ENCODE measurements around the gene HAT1. TPM values are rescaled to one million over a fixed set of nuclear protein-coding genes. Genes with fewer than 3 reads are reported as not detected.

Gene HAT1, protein sequence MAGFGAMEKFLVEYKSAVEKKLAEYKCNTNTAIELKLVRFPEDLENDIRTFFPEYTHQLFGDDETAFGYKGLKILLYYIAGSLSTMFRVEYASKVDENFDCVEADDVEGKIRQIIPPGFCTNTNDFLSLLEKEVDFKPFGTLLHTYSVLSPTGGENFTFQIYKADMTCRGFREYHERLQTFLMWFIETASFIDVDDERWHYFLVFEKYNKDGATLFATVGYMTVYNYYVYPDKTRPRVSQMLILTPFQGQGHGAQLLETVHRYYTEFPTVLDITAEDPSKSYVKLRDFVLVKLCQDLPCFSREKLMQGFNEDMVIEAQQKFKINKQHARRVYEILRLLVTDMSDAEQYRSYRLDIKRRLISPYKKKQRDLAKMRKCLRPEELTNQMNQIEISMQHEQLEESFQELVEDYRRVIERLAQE
- total RNA-seq, result 39.0 TPM

DNA sequence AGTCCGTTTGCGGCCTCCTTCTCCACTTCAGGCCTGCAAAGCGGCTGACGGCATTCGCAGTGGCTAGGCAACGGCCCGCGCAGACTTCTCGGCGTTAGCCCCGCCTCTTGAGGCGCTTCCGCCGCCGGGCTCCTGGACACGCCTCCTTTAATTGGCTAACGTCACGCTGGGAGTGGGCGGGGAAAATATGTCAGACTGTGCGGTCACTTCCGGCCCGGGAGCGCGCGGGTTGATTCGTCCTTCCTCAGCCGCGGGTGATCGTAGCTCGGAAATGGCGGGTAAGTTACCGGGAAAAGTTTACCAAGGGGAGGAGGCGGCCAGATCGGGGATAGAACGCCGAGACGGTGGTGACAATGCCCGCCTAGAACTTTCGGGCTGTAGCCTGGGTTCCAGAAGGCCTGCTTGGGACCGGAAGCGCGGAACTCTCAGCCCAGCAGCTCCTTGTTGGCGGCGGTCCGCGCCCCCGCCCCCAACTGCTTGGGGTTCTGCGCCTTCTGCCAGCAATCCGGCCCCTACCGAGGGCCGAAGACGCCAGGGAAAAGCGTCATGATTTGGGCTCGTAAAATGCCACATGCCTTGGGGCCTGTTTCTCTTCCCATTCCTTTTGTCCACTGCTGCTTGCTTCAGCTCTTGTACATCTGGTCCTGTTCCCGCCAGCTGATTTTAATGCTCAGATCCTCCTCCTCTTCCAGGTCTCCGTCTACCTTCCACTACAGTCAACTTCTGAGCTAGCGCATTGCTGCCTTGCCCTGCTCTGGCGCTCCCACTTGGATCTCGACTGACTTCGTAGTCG is at the start of gene HAT1:
Gene HAT1 (plus strand): TSS at position 232 of the 793 bp plus-strand sequence. CDS start 40 bp downstream, at position 272.
- H3K4me3 ChIP-seq (ENCODE audit: low read length), result peak within 1 kb of the TSS; percentile 98

DNA sequence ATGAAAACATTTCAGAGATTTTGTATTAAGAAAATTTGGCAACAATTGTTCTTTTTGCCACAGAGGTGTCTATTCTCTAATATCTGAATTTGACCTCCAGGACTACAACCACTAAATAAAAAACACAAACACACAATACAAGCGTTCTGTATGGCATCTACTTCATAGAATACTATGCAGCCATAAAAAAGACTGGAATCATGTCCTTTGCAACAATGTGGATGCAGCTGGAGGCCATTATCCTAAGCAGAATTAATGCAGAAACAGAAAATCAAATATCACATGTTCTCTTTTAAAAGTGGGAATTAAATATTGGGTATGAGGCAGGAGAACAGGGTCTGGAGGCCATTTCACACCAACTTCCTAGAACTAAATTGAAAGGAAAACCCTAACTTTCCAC is 47.7 kb upstream of the HAT1 start:
- no peak overlapping the region for H3K4me3 ChIP-seq (ENCODE audit: low read length)
- H3K27me3 ChIP-seq (ENCODE audit: insufficient read depth, low read length), result no peaks in the 10 kb centered on the region
- no peaks in the 10 kb centered on the region for H3K4me1 ChIP-seq (ENCODE audit: insufficient read depth, low read length)
- no peaks in the 10 kb centered on the region for H3K9me3 ChIP-seq (ENCODE audit: low read depth, low read length)

More for the DNA sequence above, at the start of gene HAT1:
- H3K9me3 ChIP-seq (ENCODE audit: low read depth, low read length), result no peaks in the 10 kb centered on the region
- peaks cover 24% of the 10 kb centered on the region for H3K4me1 ChIP-seq (ENCODE audit: insufficient read depth, low read length)
- H3K27me3 ChIP-seq (ENCODE audit: insufficient read depth, low read length), result no peaks in the 10 kb centered on the region

DNA sequence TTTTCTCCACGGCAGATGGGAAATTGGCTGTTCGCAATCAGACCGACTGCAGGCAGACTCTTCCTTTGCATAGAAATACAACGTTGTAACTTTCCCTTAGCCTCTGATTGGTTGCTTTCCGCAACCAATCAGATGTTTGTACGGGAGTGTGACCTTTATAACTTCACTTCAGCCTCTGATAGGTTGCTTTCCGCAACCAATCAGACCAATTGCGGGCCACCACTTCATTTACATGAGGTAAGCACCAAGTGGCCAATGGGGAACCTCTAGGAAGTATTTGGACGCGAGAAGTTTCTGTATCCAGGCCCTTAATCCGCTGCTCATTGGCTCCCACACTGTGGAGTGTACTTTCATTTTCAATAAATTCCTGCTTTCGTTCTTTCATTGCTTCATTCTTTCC is 47.3 kb upstream of the HAT1 start:
- Histone ChIP-seq H3K9me3 (ENCODE audit: low read depth, low read length) (no peaks in the 10 kb centered on the region), H3K4me1 (ENCODE audit: insufficient read depth, low read length) (no peaks in the 10 kb centered on the region)

DNA sequence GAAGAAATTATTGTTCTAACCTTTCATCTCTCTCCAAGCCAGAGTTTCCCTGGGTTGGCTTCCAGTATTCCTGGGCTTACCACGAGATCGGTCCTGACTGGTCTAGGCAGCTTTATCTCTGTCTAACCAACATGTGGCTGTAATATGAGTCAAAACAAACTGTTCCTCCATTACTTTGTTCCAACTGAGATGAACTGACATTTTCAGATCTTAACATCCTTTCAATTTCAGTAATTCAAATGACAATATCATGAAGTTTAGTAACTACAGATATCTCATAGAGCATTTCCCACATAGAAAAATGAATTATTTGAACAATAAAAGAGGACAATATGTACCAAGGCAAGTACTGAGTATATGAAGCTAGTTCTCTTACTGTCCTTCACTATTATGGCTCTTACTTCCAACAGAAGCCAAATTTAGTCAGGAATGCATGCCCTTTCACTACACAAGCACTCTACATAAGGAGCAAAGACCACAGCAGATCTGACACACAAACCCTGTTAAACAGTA is 43.7 kb upstream of the HAT1 start:
- no peak overlapping the region for H3K4me3 ChIP-seq (ENCODE audit: low read length)

More for the DNA sequence above, 47.3 kb upstream of the HAT1 start:
- H3K27me3 ChIP-seq (ENCODE audit: insufficient read depth, low read length), result no peaks in the 10 kb centered on the region
- no peak overlapping the region for H3K4me3 ChIP-seq (ENCODE audit: low read length)

DNA sequence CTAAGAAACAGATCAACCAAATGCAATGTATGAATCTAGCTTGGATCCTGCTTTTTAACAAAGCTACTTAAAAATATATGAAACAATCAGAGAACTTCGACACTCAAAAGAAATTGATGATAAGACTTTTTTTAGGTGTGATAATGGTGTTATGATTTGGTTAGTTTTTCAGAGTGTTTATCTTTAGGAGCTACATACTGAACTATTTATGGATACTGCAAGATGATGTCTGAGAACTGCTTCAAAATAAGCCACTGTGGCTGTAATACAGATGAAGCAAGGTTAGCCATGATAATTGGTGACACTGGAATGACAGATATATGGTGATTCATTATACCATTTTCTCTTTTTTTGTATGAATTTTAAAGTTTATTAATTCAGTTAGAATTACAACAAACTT is 42.4 kb upstream of the HAT1 start:
- no peaks in the 10 kb centered on the region for H3K27me3 ChIP-seq (ENCODE audit: insufficient read depth, low read length)

More for the DNA sequence above, 43.7 kb upstream of the HAT1 start:
- Histone ChIP-seq H3K27me3 (ENCODE audit: insufficient read depth, low read length) (no peaks in the 10 kb centered on the region), H3K4me1 (ENCODE audit: insufficient read depth, low read length) (no peaks in the 10 kb centered on the region), H3K9me3 (ENCODE audit: low read depth, low read length) (no peaks in the 10 kb centered on the region)

DNA sequence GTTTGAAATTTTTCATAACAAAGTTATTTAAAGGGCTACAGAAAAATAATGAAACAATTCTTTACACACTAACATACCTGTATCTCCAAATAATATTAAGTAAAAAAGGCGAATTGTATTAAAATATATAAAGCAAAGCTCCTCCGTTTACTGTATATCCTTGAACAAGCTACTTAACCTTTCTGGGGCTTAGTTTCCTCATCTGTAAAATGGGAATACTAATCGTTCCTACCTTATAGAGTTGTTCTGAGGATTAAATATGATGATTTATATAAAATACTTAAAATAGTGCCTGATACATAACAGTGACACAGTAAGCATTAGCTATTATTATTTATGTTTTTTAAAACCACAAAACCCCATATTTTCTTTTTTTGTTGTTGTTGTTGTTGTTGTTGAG is 41.5 kb upstream of the HAT1 start:
- Histone ChIP-seq H3K4me1 (ENCODE audit: insufficient read depth, low read length) (no peaks in the 10 kb centered on the region), H3K4me3 (ENCODE audit: low read length) (no peak overlapping the region), H3K27me3 (ENCODE audit: insufficient read depth, low read length) (no peaks in the 10 kb centered on the region), H3K9me3 (ENCODE audit: low read depth, low read length) (no peaks in the 10 kb centered on the region)

More for the DNA sequence above, 42.4 kb upstream of the HAT1 start:
- Histone ChIP-seq H3K4me1 (ENCODE audit: insufficient read depth, low read length) (no peaks in the 10 kb centered on the region), H3K9me3 (ENCODE audit: low read depth, low read length) (no peaks in the 10 kb centered on the region), H3K4me3 (ENCODE audit: low read length) (no peak overlapping the region)

DNA sequence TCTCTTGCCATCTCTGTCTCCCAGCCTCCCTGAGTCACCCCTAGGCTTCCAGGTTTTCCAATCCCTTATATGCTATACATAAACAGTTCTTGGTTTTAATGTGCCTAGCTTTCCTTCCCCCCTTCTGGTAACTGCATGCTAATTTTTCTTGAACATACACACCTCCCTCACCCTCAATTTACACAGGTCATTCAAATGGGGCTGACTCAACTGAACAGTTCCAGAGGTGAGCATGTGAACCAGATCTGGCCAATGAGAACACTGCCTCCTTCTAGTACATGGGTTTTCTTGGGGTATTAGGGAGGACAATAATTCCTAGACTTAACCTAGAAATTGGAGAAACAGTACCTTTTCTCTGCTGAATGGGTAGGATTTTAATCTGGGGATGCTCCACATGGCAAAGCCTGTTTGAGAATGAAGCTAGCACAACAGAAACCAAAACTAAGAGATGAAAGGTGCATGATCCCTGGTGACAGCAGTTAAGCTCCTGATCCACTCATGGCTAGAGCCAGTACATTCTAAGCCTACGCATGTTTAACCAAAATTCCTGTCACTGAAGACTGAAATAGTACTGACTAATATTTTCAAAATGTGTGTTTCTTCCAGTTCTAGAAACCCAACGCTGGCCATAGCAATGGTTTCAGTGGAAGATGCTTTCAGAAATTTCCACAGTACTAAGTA is 40.0 kb upstream of the HAT1 start:
- Histone ChIP-seq H3K9me3 (ENCODE audit: low read depth, low read length) (no peaks in the 10 kb centered on the region), H3K27me3 (ENCODE audit: insufficient read depth, low read length) (no peaks in the 10 kb centered on the region), H3K4me1 (ENCODE audit: insufficient read depth, low read length) (no peaks in the 10 kb centered on the region), H3K4me3 (ENCODE audit: low read length) (no peak overlapping the region)

DNA sequence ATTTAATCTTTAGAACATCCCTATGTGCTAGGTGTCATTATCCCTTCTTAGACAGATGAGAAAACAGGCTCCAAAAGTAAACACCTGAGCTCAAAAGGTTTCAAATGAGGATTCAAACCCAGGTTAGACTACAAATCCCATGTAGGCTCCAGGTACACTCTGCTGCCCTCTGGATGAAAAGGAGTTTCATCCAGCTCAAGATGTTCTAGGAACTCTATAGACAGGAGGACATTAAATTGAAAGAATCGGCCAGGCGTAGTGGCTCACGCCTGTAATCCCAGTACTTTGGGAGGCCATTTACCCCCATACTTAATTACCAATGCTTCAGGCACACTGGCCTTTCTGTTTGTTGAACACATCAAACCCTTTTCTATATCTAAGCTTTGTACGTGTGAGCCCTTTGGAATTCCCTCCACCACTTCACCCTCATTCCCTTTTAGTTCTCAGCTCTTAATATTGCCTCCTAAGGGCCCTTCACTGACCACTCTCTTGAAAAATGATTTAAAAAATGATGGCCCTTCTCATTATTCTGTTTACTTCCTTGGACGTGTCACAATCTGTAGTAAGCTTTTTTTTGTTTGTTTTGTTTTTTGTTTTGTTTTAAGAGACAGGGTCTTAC is 38.9 kb upstream of the HAT1 start:
- Histone ChIP-seq H3K4me1 (ENCODE audit: insufficient read depth, low read length) (no peaks in the 10 kb centered on the region), H3K27me3 (ENCODE audit: insufficient read depth, low read length) (no peaks in the 10 kb centered on the region), H3K9me3 (ENCODE audit: low read depth, low read length) (no peaks in the 10 kb centered on the region), H3K4me3 (ENCODE audit: low read length) (no peak overlapping the region)

DNA sequence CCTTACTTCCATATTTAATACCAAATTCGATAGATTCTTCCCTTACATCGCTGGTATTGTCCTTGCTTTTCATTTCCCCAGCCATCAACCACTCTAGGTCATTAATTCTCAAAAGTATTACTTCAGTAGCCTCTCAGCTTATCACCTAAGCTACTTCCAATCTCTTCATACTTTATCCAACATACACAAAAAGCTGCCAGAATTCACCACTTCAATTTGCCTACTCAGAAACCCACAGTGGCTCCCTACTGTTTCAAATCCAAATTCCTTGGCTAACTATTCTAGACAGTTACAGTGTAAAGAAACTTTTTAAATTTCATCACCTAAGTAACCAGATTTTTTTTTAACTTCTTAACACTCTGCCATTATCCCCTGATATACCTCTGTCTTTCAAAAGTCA is 32.9 kb upstream of the HAT1 start:
- H3K4me1 ChIP-seq (ENCODE audit: insufficient read depth, low read length), result peaks cover 10% of the 10 kb centered on the region
- H3K27me3 ChIP-seq (ENCODE audit: insufficient read depth, low read length), result no peaks in the 10 kb centered on the region
- no peaks in the 10 kb centered on the region for H3K9me3 ChIP-seq (ENCODE audit: low read depth, low read length)
- no peak overlapping the region for H3K4me3 ChIP-seq (ENCODE audit: low read length)

DNA sequence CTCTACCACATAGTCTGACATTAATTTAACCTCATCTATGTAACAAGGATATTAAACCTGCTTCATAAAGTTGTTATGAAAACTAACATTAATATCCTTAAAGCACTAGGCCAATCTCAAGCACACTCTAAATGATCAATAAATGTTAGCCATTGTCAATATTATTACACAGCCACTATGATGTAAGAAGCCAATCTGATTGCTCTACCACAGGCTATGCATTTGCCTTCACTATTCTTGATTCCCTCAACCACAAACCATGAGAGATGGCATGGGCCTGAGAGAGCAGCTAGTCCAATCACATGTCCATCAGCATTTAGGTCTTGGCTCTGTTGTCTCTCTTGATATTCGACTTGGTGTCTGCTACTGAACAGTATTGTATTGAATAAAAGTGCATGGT is 32.5 kb upstream of the HAT1 start:
- peaks cover 14% of the 10 kb centered on the region for H3K4me1 ChIP-seq (ENCODE audit: insufficient read depth, low read length)
- H3K4me3 ChIP-seq (ENCODE audit: low read length), result no peak overlapping the region
- H3K27me3 ChIP-seq (ENCODE audit: insufficient read depth, low read length), result no peaks in the 10 kb centered on the region
- no peaks in the 10 kb centered on the region for H3K9me3 ChIP-seq (ENCODE audit: low read depth, low read length)

DNA sequence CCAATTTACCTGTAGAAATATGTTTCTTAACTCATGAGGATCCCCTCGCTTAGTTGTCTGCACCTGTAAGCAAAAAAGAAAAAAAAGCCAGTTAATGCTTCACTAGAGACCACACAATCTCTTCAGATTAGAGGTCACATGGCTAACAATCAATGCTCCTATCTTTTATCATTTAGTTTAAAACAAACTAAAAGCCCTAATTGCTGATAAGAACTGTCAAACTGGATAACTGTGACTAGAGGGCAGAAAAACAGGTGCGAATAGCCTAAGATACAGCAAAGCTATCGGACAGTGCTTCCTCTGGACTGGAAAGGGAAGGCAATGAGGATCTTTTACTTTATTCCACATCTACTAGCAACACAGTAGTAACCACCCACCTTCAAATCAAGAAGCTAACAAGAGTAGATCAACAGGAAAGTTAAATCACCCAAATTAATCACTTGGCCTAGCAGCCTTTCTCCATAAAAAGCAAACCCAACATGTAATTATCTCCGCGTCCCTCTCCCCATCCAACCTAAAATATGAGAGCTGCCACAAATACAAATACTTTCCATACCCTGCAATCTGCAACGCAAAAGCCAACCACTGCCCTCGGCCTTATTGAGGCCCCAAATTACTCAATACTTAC is 29.0 kb upstream of the HAT1 start:
- H3K27me3 ChIP-seq (ENCODE audit: insufficient read depth, low read length), result no peaks in the 10 kb centered on the region
- H3K4me3 ChIP-seq (ENCODE audit: low read length), result peak overlapping the region; percentile 93
- peaks cover 15% of the 10 kb centered on the region for H3K4me1 ChIP-seq (ENCODE audit: insufficient read depth, low read length)
- H3K9me3 ChIP-seq (ENCODE audit: low read depth, low read length), result no peaks in the 10 kb centered on the region

DNA sequence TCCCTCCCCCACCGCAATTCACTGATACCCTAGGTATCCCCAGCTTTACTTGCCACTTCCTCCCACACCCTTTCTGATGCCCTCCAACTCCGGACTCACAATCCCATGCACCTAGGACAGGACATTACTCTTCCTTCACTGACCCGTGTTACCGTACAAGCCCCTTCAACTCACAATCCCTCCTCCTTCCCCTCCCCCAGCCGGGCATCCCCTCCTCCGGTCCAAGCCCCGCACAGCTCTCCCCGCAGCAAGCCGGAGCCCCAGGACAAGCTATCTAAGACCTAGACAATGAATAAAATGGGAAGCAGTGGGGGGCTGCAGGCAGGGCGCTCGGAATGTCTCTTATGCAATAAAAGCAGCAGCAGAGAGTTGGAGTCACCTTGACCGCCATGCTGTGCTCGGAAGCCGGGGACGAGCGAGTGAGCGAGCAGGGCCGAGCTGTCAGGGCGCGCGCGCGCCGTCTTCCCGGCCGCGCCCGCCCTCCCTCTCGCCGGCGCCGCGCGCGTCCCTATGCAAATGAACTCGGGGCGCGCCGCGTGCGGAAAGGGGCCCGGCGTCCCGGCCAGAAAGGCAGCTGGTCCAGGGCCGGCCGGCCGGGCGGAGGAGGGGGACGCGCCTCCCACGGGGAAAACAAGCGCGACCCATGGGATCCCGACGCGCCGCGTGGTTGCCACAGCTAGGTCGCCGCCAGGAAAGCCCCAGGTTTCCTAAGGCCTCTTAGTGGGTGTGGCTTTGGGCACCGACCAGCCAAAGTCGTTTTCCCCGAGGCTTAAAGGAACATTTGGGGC is 28.2 kb upstream of the HAT1 start, which contains the start of gene SLC25A12:
Gene SLC25A12 (minus strand): TSS at position 421 of the 788 bp plus-strand sequence. CDS start 30 bp downstream, at position 391.
- Histone ChIP-seq H3K27me3 (ENCODE audit: insufficient read depth, low read length) (no peaks in the 10 kb centered on the region), H3K9me3 (ENCODE audit: low read depth, low read length) (no peaks in the 10 kb centered on the region), H3K4me1 (ENCODE audit: insufficient read depth, low read length) (peaks cover 15% of the 10 kb centered on the region), H3K4me3 (ENCODE audit: low read length) (peak within 1 kb of the TSS; percentile 93)

DNA sequence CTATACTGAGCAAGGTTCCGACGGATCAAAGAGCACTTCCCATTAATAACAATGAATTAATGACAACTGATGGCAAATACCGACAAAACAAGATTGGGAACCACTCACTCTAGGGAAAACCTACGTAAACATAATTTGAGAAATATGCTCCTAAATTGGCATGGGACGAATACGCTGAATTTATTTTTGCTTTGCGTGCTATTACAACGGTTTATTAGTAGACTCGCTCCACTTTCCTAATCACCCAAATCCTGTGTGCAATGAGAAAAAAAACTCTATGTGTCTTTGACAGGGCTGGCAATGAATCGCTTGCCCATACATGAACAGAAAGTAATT is 27.7 kb upstream of the HAT1 start:
- H3K27me3 ChIP-seq (ENCODE audit: insufficient read depth, low read length), result no peaks in the 10 kb centered on the region
- H3K4me1 ChIP-seq (ENCODE audit: insufficient read depth, low read length), result peaks cover 15% of the 10 kb centered on the region
- no peaks in the 10 kb centered on the region for H3K9me3 ChIP-seq (ENCODE audit: low read depth, low read length)
- peak overlapping the region; percentile 93 for H3K4me3 ChIP-seq (ENCODE audit: low read length)

Data from mononuclear cell (primary cell).